ENCODE data around the gene MCCD1. TPM values are rescaled to one million over a fixed set of nuclear protein-coding genes. Genes with fewer than 3 reads are reported as not detected.
"Not testable (repeated sequence)": the region's sequence is repeated elsewhere in the genome, so short reads cannot be mapped to it uniquely, and the experiment has no call there.

Gene MCCD1
- total RNA-seq, 1 donor from 2014 or later, result not detected

DNA sequence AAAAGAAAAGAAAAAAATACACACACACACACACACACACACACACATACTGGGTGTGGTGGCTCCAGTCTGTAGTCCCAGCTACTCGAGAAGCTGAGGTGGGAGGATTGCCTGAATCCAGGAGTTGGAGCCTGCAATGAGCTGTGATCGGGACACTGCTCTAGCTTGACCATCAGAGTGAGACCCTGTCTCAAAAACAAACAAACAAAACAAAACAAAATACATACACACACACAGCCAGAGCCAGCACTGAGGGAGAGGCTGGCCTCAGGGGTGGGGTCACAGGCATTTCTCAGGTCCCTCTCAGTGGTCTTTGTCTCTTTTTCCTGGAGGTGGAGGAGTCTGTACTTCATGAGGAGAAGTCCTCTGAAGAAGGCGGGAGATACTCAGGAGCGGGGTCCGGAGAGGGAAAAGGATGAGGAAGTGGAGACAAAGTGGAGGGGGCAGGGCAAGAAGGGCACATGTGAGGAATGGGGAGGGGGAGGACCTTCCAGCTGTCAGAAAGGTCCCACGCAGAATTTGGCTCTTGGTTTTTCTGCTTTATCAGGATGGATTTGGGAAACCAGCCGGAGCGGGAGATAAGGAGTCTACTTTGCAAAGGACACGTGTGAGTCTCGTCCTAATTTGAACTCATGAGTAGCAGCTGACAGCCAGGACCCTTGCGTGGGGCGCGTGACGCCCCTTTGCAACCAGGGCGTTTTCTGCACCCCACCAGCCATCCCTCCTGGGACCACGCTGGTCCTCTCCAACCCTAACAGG is 38.5 kb upstream of the MCCD1 start:
- no peak overlapping the region for H3K27ac ChIP-seq (ENCODE audit: low read depth, low read length)
- no peaks in the 10 kb centered on the region for H3K36me3 ChIP-seq (ENCODE audit: control insufficient read depth in 3 of 3, insufficient read depth in 3 of 3, low read length in 3 of 3)
- peaks cover 4 to 26% (median 5%) of the 10 kb centered on the region in 3 donors for H3K27me3 ChIP-seq (ENCODE audit: control insufficient read depth in 3 of 3, insufficient read depth in 3 of 3, low read length in 3 of 3)
- no peaks in the 10 kb centered on the region for H3K9me3 ChIP-seq (ENCODE audit: control insufficient read depth in 3 of 3, low read length in 3 of 3)
- no peak overlapping the region for H3K4me3 ChIP-seq (ENCODE audit: low read length in 3 of 3)
- no peak overlapping the region for H3K9ac ChIP-seq (ENCODE audit: low read depth in 1 of 3, low read length in 3 of 3)
- peaks cover 4 to 10% (median 8%) of the 10 kb centered on the region in 3 donors for H3K4me1 ChIP-seq (ENCODE audit: control insufficient read depth in 3 of 3, insufficient read depth in 3 of 3, low read length in 3 of 3)

DNA sequence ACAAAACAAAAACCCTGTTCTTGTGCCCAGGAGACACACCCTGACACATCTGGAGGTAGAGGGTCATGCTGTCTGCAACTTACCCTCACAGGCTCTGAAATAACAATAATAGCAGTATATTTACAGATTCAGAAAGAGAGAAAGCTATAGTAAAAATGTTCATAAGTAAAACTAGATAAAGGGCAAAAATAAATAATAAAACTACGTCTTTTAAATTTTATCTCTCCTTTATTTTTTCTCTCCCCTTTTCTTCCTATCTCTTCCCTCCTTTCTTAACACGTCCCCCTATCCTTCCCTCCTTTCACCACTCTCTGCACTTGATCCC is 35.2 kb upstream of the MCCD1 start:
- Histone ChIP-seq H3K27me3 (ENCODE audit: control insufficient read depth in 3 of 3, insufficient read depth in 3 of 3, low read length in 3 of 3) (peaks cover 4 to 42% (median 11%) of the 10 kb centered on the region in 3 donors), H3K4me1 (ENCODE audit: control insufficient read depth in 3 of 3, insufficient read depth in 3 of 3, low read length in 3 of 3) (peaks cover 13 to 14% (median 14%) of the 10 kb centered on the region in 3 donors)
- H3K4me3 ChIP-seq (ENCODE audit: low read length in 3 of 3), result not testable (repeated sequence)

DNA sequence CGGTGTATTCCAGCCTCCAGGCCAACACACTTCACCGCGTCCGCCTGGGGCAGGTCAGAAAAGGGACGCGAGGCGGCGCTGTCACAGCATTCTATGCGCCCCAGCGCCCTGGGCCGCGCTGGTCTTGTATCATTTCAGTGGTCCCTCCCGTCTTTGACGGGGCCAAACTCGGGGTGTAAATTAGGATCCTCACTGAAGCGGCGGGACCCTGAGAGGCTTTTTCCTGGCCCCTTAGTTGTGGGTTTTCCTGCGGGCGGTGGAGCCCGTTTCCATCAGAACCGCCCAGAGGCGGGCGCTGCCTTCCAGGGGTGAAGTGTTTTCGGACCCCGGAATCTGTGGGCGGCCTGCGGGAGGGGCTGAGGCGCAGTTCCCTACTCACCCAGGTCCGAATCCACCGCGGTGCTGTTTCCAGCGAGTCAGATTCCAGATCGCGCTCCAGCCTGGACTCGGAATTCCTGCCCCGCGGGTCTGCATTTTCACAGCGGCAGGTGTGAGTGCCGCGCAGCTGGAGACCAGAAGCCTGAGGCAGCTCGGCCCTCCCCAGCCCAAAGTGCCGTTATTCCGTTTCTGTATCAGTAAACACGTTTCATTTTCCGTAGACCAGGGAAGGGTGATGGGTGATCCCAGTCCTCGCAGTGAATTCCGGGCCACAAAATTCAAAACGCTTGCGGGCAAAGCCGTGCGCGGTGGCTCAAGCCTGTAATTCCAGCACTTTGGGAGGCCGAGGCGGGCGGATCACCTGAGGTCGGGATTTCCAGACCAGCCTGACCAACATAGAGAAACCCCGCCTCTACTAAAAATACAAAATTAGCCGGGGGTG is 34.7 kb upstream of the MCCD1 start:
- H3K9ac ChIP-seq (ENCODE audit: low read depth in 1 of 3, low read length in 3 of 3), result peak overlapping the region; percentile 50 to 82 (median 73)
- H3K36me3 ChIP-seq (ENCODE audit: control insufficient read depth in 3 of 3, insufficient read depth in 3 of 3, low read length in 3 of 3), result no peaks in the 10 kb centered on the region
- H3K4me1 ChIP-seq (ENCODE audit: control insufficient read depth in 3 of 3, insufficient read depth in 3 of 3, low read length in 3 of 3), result peaks cover 13 to 14% (median 14%) of the 10 kb centered on the region in 3 donors
- no peaks in the 10 kb centered on the region for H3K9me3 ChIP-seq (ENCODE audit: control insufficient read depth in 3 of 3, low read length in 3 of 3)
- H3K27ac ChIP-seq (ENCODE audit: low read depth, low read length), result peak overlapping the region; percentile 45
- H3K4me3 ChIP-seq (ENCODE audit: low read length in 3 of 3), result peak overlapping the region; percentile 62 to 83 (median 70)
- peaks cover 8 to 47% (median 15%) of the 10 kb centered on the region in 3 donors for H3K27me3 ChIP-seq (ENCODE audit: control insufficient read depth in 3 of 3, insufficient read depth in 3 of 3, low read length in 3 of 3)

More for the DNA sequence above, 35.2 kb upstream of the MCCD1 start:
- peak overlapping the region in 2 of 3 donors; percentile 4 to 73 for H3K9ac ChIP-seq (ENCODE audit: low read depth in 1 of 3, low read length in 3 of 3)
- H3K27ac ChIP-seq (ENCODE audit: low read depth, low read length); H3K9me3 ChIP-seq (ENCODE audit: control insufficient read depth in 3 of 3, low read length in 3 of 3); H3K36me3 ChIP-seq (ENCODE audit: control insufficient read depth in 3 of 3, insufficient read depth in 3 of 3, low read length in 3 of 3): not testable (repeated sequence)

DNA sequence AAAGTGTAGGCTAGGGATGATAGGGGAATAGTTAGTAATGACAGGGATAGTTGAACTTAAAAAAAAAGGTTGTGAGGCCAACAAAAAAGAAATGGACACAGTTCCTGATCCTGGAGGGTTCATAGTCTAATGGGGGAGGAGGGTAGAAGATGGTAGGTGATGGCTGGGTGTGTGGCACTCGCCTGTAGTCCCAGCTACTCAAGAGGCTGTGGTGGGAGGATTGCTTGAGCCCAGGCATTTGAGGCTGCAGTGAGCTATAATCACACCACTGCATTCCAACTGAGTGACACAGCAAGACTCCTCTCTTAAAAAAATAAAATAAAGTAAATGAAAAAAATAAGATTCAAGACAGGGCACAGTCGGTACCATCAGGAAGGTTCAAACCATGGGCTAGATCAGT is 33.2 kb upstream of the MCCD1 start:
- peaks cover 13 to 14% (median 14%) of the 10 kb centered on the region in 3 donors for H3K4me1 ChIP-seq (ENCODE audit: control insufficient read depth in 3 of 3, insufficient read depth in 3 of 3, low read length in 3 of 3)
- peaks cover 9 to 45% (median 17%) of the 10 kb centered on the region in 3 donors for H3K27me3 ChIP-seq (ENCODE audit: control insufficient read depth in 3 of 3, insufficient read depth in 3 of 3, low read length in 3 of 3)
- H3K9me3 ChIP-seq (ENCODE audit: control insufficient read depth in 3 of 3, low read length in 3 of 3), result no peaks in the 10 kb centered on the region
- H3K36me3 ChIP-seq (ENCODE audit: control insufficient read depth in 3 of 3, insufficient read depth in 3 of 3, low read length in 3 of 3), result no peaks in the 10 kb centered on the region
- no peak overlapping the region for H3K4me3 ChIP-seq (ENCODE audit: low read length in 3 of 3)
- H3K9ac ChIP-seq (ENCODE audit: low read depth in 1 of 3, low read length in 3 of 3), result no peak overlapping the region
- no peak overlapping the region for H3K27ac ChIP-seq (ENCODE audit: low read depth, low read length)

GRCh38 chr6:31496826-31497225 is 31.9 kb upstream of the MCCD1 start:
- not testable (repeated sequence) for H3K4me3 ChIP-seq (ENCODE audit: low read length in 3 of 3); H3K9ac ChIP-seq (ENCODE audit: low read depth in 1 of 3, low read length in 3 of 3); H3K36me3 ChIP-seq (ENCODE audit: control insufficient read depth in 3 of 3, insufficient read depth in 3 of 3, low read length in 3 of 3); H3K27ac ChIP-seq (ENCODE audit: low read depth, low read length); H3K9me3 ChIP-seq (ENCODE audit: control insufficient read depth in 3 of 3, low read length in 3 of 3)
- peaks cover 13 to 14% (median 14%) of the 10 kb centered on the region in 3 donors for H3K4me1 ChIP-seq (ENCODE audit: control insufficient read depth in 3 of 3, insufficient read depth in 3 of 3, low read length in 3 of 3)
- peaks cover 9 to 42% (median 22%) of the 10 kb centered on the region in 3 donors for H3K27me3 ChIP-seq (ENCODE audit: control insufficient read depth in 3 of 3, insufficient read depth in 3 of 3, low read length in 3 of 3)

DNA sequence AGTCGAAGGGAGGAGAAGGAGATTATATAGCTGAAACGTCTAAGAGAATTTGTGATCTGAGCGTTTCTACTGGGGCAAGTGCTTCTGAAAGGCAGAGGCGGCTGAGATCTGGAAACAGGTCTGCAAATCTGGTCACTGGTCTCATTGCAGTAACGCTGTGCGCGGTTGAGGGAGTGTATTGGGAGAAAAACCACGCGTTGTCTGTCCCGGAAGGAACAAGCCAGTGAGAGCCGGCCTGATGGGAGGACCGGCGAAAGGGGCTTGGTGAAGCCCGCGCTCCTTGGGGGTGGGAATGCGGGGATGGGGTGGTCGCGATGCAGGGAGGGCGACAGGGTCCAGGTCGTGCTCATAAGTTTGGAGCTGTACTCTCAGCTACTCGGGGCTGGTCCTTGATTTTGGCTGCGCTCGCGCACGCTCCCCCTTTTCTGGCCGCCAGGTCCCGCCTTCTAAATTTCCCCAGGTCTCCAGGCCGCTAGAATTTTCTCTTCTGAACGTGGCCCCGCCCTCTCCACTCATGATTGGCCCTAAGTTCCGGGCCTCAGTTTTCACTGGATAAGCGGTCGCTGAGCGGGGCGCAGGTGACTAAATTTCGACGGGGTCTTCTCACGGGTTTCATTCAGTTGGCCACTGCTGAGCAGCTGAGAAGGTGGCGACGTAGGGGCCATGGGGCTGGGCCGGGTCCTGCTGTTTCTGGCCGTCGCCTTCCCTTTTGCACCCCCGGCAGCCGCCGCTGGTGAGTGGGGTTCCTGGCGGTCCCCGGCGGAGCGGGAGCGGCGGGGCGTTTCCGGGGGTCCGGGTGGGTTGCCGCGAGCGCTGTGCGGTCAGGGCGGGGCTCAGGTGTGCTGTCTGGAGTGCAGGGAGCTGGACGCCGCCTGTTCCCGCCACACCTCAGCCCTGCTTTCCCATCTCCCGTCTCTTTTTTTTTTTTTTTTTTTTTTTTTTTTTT is 31.0 kb upstream of the MCCD1 start, which contains the start of gene MICB:
TSS of gene MICB (plus strand) at position 615 of the 946 bp plus-strand sequence. CDS start at position 664, 49 bp downstream.
- peaks cover 9 to 39% (median 22%) of the 10 kb centered on the region in 3 donors for H3K27me3 ChIP-seq (ENCODE audit: control insufficient read depth in 3 of 3, insufficient read depth in 3 of 3, low read length in 3 of 3)
- H3K9ac ChIP-seq (ENCODE audit: low read depth in 1 of 3, low read length in 3 of 3), result peak within 1 kb of the TSS; percentile 40 to 65 (median 57)
- no peak within 1 kb of the TSS for H3K27ac ChIP-seq (ENCODE audit: low read depth, low read length)
- H3K4me1 ChIP-seq (ENCODE audit: control insufficient read depth in 3 of 3, insufficient read depth in 3 of 3, low read length in 3 of 3), result peaks cover 13 to 14% (median 14%) of the 10 kb centered on the region in 3 donors
- H3K9me3 ChIP-seq (ENCODE audit: control insufficient read depth in 3 of 3, low read length in 3 of 3), result no peaks in the 10 kb centered on the region
- H3K36me3 ChIP-seq (ENCODE audit: control insufficient read depth in 3 of 3, insufficient read depth in 3 of 3, low read length in 3 of 3), result no peaks in the 10 kb centered on the region
- peak within 1 kb of the TSS; percentile 65 to 71 (median 67) for H3K4me3 ChIP-seq (ENCODE audit: low read length in 3 of 3)

- Histone ChIP-seq H3K4me3 (ENCODE audit: low read length in 3 of 3) (peak overlapping the region in 1 of 3 donors; percentile 30), H3K27me3 (ENCODE audit: control insufficient read depth in 3 of 3, insufficient read depth in 3 of 3, low read length in 3 of 3) (peaks cover 9 to 37% (median 22%) of the 10 kb centered on the region in 3 donors), H3K36me3 (ENCODE audit: control insufficient read depth in 3 of 3, insufficient read depth in 3 of 3, low read length in 3 of 3) (no peaks in the 10 kb centered on the region), H3K9me3 (ENCODE audit: control insufficient read depth in 3 of 3, low read length in 3 of 3) (no peaks in the 10 kb centered on the region), H3K27ac (ENCODE audit: low read depth, low read length) (no peak overlapping the region), H3K4me1 (ENCODE audit: control insufficient read depth in 3 of 3, insufficient read depth in 3 of 3, low read length in 3 of 3) (peaks cover 12% of the 10 kb centered on the region in 3 donors), H3K9ac (ENCODE audit: low read depth in 1 of 3, low read length in 3 of 3) (no peak overlapping the region)
Measured at GRCh38 chr6:31498748-31499147, 30.0 kb upstream of the MCCD1 start.

- not testable (repeated sequence) for H3K4me1 ChIP-seq (ENCODE audit: control insufficient read depth in 3 of 3, insufficient read depth in 3 of 3, low read length in 3 of 3); H3K36me3 ChIP-seq (ENCODE audit: control insufficient read depth in 3 of 3, insufficient read depth in 3 of 3, low read length in 3 of 3); H3K27ac ChIP-seq (ENCODE audit: low read depth, low read length); H3K9ac ChIP-seq (ENCODE audit: low read depth in 1 of 3, low read length in 3 of 3); H3K9me3 ChIP-seq (ENCODE audit: control insufficient read depth in 3 of 3, low read length in 3 of 3); H3K4me3 ChIP-seq (ENCODE audit: low read length in 3 of 3)
- H3K27me3 ChIP-seq (ENCODE audit: control insufficient read depth in 3 of 3, insufficient read depth in 3 of 3, low read length in 3 of 3), result peaks cover 9 to 31% (median 20%) of the 10 kb centered on the region in 3 donors
Measured at GRCh38 chr6:31499648-31500047, 29.1 kb upstream of the MCCD1 start.

DNA sequence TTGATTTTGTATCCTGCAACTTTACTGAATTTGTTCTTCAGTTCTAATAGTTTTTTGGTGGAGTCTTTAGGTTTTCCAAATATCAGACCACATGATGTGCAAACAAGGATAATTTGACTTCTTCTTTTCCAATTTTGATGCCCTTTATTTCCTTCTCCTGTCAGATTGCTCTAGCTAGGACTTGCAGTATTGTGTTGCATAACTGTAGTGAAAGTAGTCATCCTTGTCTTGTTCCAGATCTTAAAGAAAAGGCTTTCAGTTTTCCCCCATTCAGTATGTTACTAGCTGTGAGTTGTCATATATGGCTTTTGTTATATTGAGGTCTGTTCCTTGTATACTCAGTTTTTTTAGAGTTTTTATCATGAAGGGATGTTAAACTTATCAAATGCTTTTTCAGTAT is 26.2 kb upstream of the MCCD1 start:
- Histone ChIP-seq H3K9me3 (ENCODE audit: control insufficient read depth in 3 of 3, low read length in 3 of 3) (no peaks in the 10 kb centered on the region), H3K27me3 (ENCODE audit: control insufficient read depth in 3 of 3, insufficient read depth in 3 of 3, low read length in 3 of 3) (peaks cover 9 to 35% (median 18%) of the 10 kb centered on the region in 3 donors), H3K4me3 (ENCODE audit: low read length in 3 of 3) (no peak overlapping the region), H3K4me1 (ENCODE audit: control insufficient read depth in 3 of 3, insufficient read depth in 3 of 3, low read length in 3 of 3) (peaks cover 2 to 5% (median 2%) of the 10 kb centered on the region in 3 donors), H3K27ac (ENCODE audit: low read depth, low read length) (no peak overlapping the region), H3K36me3 (ENCODE audit: control insufficient read depth in 3 of 3, insufficient read depth in 3 of 3, low read length in 3 of 3) (peaks cover 0 to 6% (median 2%) of the 10 kb centered on the region in 3 donors), H3K9ac (ENCODE audit: low read depth in 1 of 3, low read length in 3 of 3) (no peak overlapping the region)

Data from skeletal muscle tissue (tissue), 4 donors.